Measurements from ENCODE around the gene SLC35C1.

DNA sequence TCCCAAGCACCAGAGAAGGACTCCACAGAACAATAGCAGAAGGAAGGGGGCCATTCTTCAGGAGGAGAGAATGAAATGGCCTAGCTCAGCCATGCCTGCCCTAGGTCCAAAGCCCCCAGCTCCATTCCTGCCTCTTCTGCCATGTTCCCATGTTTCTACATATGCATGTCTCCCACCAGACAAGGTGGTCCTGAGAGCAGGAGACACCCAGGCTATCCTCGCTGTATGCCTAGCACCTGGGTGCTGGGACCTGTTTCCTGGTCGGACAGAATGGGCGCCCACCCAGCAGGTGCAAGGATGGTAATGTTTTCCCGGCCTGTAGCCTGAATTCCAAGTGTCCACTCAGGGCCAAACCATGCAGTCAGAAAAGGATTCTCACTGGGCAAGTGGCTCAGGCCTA, 30.2 kb upstream of the SLC35C1 start:
- TF ChIP-seq, protein P1, sequence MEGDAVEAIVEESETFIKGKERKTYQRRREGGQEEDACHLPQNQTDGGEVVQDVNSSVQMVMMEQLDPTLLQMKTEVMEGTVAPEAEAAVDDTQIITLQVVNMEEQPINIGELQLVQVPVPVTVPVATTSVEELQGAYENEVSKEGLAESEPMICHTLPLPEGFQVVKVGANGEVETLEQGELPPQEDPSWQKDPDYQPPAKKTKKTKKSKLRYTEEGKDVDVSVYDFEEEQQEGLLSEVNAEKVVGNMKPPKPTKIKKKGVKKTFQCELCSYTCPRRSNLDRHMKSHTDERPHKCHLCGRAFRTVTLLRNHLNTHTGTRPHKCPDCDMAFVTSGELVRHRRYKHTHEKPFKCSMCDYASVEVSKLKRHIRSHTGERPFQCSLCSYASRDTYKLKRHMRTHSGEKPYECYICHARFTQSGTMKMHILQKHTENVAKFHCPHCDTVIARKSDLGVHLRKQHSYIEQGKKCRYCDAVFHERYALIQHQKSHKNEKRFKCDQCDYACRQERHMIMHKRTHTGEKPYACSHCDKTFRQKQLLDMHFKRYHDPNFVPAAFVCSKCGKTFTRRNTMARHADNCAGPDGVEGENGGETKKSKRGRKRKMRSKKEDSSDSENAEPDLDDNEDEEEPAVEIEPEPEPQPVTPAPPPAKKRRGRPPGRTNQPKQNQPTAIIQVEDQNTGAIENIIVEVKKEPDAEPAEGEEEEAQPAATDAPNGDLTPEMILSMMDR (IDR thresholded peaks at IDR 0.05) = no peak
- no peak for TF ChIP-seq POLR2A (IDR thresholded peaks at IDR 0.05)
